Sciatic nerve (tissue), 2 donors: ENCODE measurements around the gene CASKIN1. TPM values are rescaled to one million over a fixed set of nuclear protein-coding genes. Genes with fewer than 3 reads are reported as not detected.
A peak's percentile ranks its signal among the peaks of the same experiment; 100 is the strongest.
"Not testable (repeated sequence)": the region's sequence is repeated elsewhere in the genome, so short reads cannot be mapped to it uniquely, and the experiment has no call there.

ENCODE experiments used
- ATAC-seq: fragments of 200-7000 bp; cut with Tn5 transposase; one replicate; pipeline ENCODE4 v1.9.1; 2020; ENCODE audit warnings: mild to moderate bottlenecking, moderate library complexity
- DNase-seq: peaks from one replicate; pipeline ENCODE4 v3.0.0-alpha.2; 2020; ENCODE audit warnings: low spot score
- intact Hi-C: fragments of 100-400 bp; cut with DNase I; formaldehyde crosslinking; loops from one replicate; pipeline ENCODE4 v1.14.2; 2022
- total RNA-seq: library from RNA; stranded (reverse); fragmentation: NEBNext Ultra II Directional; extraction: Animal tissue kit (Norgen Biotek cat#: 25700); gene quantifications from one replicate; pipeline ENCODE4 v1.2.1, GENCODE V29; 2021
- donor health status: DM: no; HTN: no; CAD: no.
- donor health status: DM: no; HTN: no; CAD: no.

Gene CASKIN1
- total RNA-seq, 1 donor from 2014 or later, result 1.6 TPM

GRCh38 chr16:2151188-2152091 is 45.0 kb downstream of the CASKIN1 start:
- ATAC-seq, result no peak
- no peak for DNase-seq
- intact Hi-C loops, result no loop called here

- intact Hi-C loops, result no loop called here
- DNase-seq (no peak), ATAC-seq (no peak)
Measured at GRCh38 chr16:2150418-2151187, 45.8 kb downstream of the CASKIN1 start.

- ATAC-seq (no peak), DNase-seq (no peak)
- intact Hi-C loops, result no loop called here
Measured at GRCh38 chr16:2149630-2150417, 46.6 kb downstream of the CASKIN1 start.

- intact Hi-C loops, result no loop called here
- DNase-seq, result no peak
- ATAC-seq, result no peak
Measured at GRCh38 chr16:2148714-2149629, 47.4 kb downstream of the CASKIN1 start.

GRCh38 chr16:2147981-2148671 is 48.3 kb downstream of the CASKIN1 start, which contains the start of gene RAB26:
Gene RAB26 (plus strand): TSS chr16:2148625. CDS start chr16:2148784, 159 bp downstream.
- intact Hi-C loops, result no loop called here
- ATAC-seq, result peak; percentile 67
- no peak for DNase-seq

- ATAC-seq, result no peak
- intact Hi-C loops, result no loop called here
- no peak for DNase-seq
Measured at GRCh38 chr16:2147378-2147777, 49.0 kb downstream of the CASKIN1 start.

GRCh38 chr16:2145843-2146242 is 50.6 kb downstream of the CASKIN1 start:
- ATAC-seq (no peak), DNase-seq (no peak)
- intact Hi-C loops, result no loop called here

GRCh38 chr16:2143878-2144485 is 52.4 kb downstream of the CASKIN1 start:
- no peak for DNase-seq
- intact Hi-C loops, result loop anchor here (5.0 kb wide), 1 partner anchor 117 kb away; the partner anchor contains the start of gene NHERF2
- no peak for ATAC-seq

GRCh38 chr16:2142942-2143877 is 53.2 kb downstream of the CASKIN1 start:
- intact Hi-C loops, result loop anchor here (5.0 kb wide), 1 partner anchor 116 kb away; the partner anchor contains the start of gene NHERF2
- no peak for ATAC-seq
- no peak for DNase-seq

GRCh38 chr16:2135770-2136490 is 60.5 kb downstream of the CASKIN1 start, which contains the start of gene PKD1:
Gene PKD1 (minus strand): TSS chr16:2135898. CDS start chr16:2135689, 209 bp downstream.
- intact Hi-C loops, result not testable (repeated sequence)
- DNase-seq (peak; percentile 100), ATAC-seq (peak; percentile 91)

GRCh38 chr16:2135071-2135470 is 61.3 kb downstream of the CASKIN1 start:
- intact Hi-C loops, result not testable (repeated sequence)

GRCh38 chr16:2133797-2134196 is 62.6 kb downstream of the CASKIN1 start:
- DNase-seq, intact Hi-C loops: not testable (repeated sequence)

More at GRCh38 chr16:2135071-2135470, 61.3 kb downstream of the CASKIN1 start:
- not testable (repeated sequence) for ATAC-seq
- peak; percentile 59 for DNase-seq

GRCh38 chr16:2129890-2130447 is 66.4 kb downstream of the CASKIN1 start:
- DNase-seq, intact Hi-C loops, ATAC-seq: not testable (repeated sequence)

More at GRCh38 chr16:2133797-2134196, 62.6 kb downstream of the CASKIN1 start:
- not testable (repeated sequence) for ATAC-seq

- ATAC-seq, intact Hi-C loops, DNase-seq: not testable (repeated sequence)
Measured at GRCh38 chr16:2129251-2129650, 67.2 kb downstream of the CASKIN1 start.
